DND-41 (cell line): ENCODE data around the gene GLRA3.

Experiments used
- ATAC-seq: fragments of 200-7000 bp; cut with Tn5 transposase; 3 replicates; pipeline ENCODE4 v1.9.1; 2021; ENCODE audit warnings: low read depth; ENCODE audit not compliant: insufficient read depth
- DNase-seq: peaks from one replicate; pipeline ENCODE4 v3.0.0-alpha.2; 2020
- H2AFZ ChIP-seq: 2 replicates; pipeline ENCODE4 v1.6.0; 2012; ENCODE audit warnings: low read depth, low read length
- H3K27ac ChIP-seq: 2 replicates; pipeline ENCODE4 v1.5.1; 2012; ENCODE audit warnings: low read length, inconsistent platforms
- H3K27me3 ChIP-seq: fragments of 200-600 bp; sonication (generic); 2 replicates; pipeline ENCODE4 v1.6.0; 2012; ENCODE audit warnings: low read length, mild to moderate bottlenecking, inconsistent platforms; ENCODE audit not compliant: insufficient read depth, poor library complexity
- H3K36me3 ChIP-seq: 2 replicates; pipeline ENCODE4 v1.5.1; 2012; ENCODE audit warnings: low read length, inconsistent platforms; ENCODE audit not compliant: insufficient read depth
- H3K4me1 ChIP-seq: 2 replicates; pipeline ENCODE4 v1.5.1; 2012; ENCODE audit warnings: mild to moderate bottlenecking, low read length; ENCODE audit not compliant: insufficient read depth
- H3K4me2 ChIP-seq: 2 replicates; pipeline ENCODE4 v1.6.0; 2012; ENCODE audit warnings: mild to moderate bottlenecking, moderate library complexity, low read length, inconsistent platforms; ENCODE audit not compliant: insufficient read depth
- H3K4me3 ChIP-seq, 2 experiments: fragments of 200-600 bp in 1 of 2; shearing (Covaris generic) in 1 of 2; 2 replicates each; pipeline ENCODE4 v1.5.1; 2012 to 2016; ENCODE audit warnings: inconsistent platforms in 2 of 2, low read length in 2 of 2, mild to moderate bottlenecking in 2 of 2, low read depth in 1 of 2, moderate library complexity in 1 of 2
- H3K79me2 ChIP-seq: 2 replicates; pipeline ENCODE4 v1.6.0; 2012; ENCODE audit warnings: low read length, inconsistent platforms; ENCODE audit not compliant: insufficient read depth
- H3K9ac ChIP-seq: 2 replicates; pipeline ENCODE4 v1.6.0; 2012; ENCODE audit warnings: low read depth, mild to moderate bottlenecking, inconsistent platforms, low read length, moderate library complexity
- H3K9me3 ChIP-seq: 2 replicates; pipeline ENCODE4 v1.5.1; 2012; ENCODE audit warnings: low read length, moderate library complexity, mild to moderate bottlenecking, inconsistent platforms; ENCODE audit not compliant: insufficient read depth, severe bottlenecking
- H4K20me1 ChIP-seq: 2 replicates; pipeline ENCODE4 v1.6.0; 2012; ENCODE audit warnings: low read length; ENCODE audit not compliant: insufficient read depth
- CTCF ChIP-seq: IDR thresholded peaks from 2 replicates; pipeline ENCODE4 v1.5.1; 2012; ENCODE audit warnings: borderline replicate concordance, low read length, moderate library complexity, mild to moderate bottlenecking; ENCODE audit not compliant: poor library complexity, severe bottlenecking; ENCODE audit errors: extremely low read depth
- EZH2 ChIP-seq: IDR thresholded peaks from 3 replicates; pipeline ENCODE4 v1.6.1; 2012; ENCODE audit warnings: borderline replicate concordance, low read depth, mild to moderate bottlenecking, moderate library complexity, low read length, inconsistent platforms; ENCODE audit not compliant: severe bottlenecking

GLRA3 gene

GRCh38 chr4:174654634-174655033 lies 174.4 kb downstream of the GLRA3 start:
- Histone ChIP-seq H3K4me1 (no peaks in the 10 kb centered on the region), H3K36me3 (no peaks in the 10 kb centered on the region), H3K4me3 (no peak overlapping the region), H3K27ac (no peak overlapping the region), H3K79me2 (no peaks in the 10 kb centered on the region), H2AFZ (no peak overlapping the region), H4K20me1 (no peaks in the 10 kb centered on the region), H3K9ac (no peak overlapping the region), H3K27me3 (peaks cover 2% of the 10 kb centered on the region), H3K4me2 (no peak overlapping the region), H3K9me3 (no peaks in the 10 kb centered on the region)
- DNase-seq, result no peak
- ATAC-seq, result no peak
- no peak for TF ChIP-seq CTCF
- no peak for TF ChIP-seq EZH2

- H3K9me3 ChIP-seq, result no peaks in the 10 kb centered on the region
- no peaks in the 10 kb centered on the region for H3K4me1 ChIP-seq
- no peak overlapping the region for H2AFZ ChIP-seq
- H4K20me1 ChIP-seq, result no peaks in the 10 kb centered on the region
- H3K79me2 ChIP-seq, result no peaks in the 10 kb centered on the region
- no peak for ATAC-seq
- no peaks in the 10 kb centered on the region for H3K36me3 ChIP-seq
- no peak for DNase-seq
- peaks cover 2% of the 10 kb centered on the region for H3K27me3 ChIP-seq
- no peak overlapping the region for H3K9ac ChIP-seq
- TF ChIP-seq EZH2, result no peak
- no peak for TF ChIP-seq CTCF
- H3K4me3 ChIP-seq, result no peak overlapping the region
- no peak overlapping the region for H3K4me2 ChIP-seq
- H3K27ac ChIP-seq, result no peak overlapping the region
These were observed 178.2 kb downstream of the GLRA3 start for GRCh38 chr4:174650711-174651355.

GRCh38 chr4:174648812-174649211 lies 180.2 kb downstream of the GLRA3 start:
- no peaks in the 10 kb centered on the region for H3K9me3 ChIP-seq

More at GRCh38 chr4:174648812-174649211, 180.2 kb downstream of the GLRA3 start:
- H3K9ac ChIP-seq, result no peak overlapping the region
- TF ChIP-seq EZH2 (no peak), CTCF (no peak)
- DNase-seq, result no peak
- no peaks in the 10 kb centered on the region for H4K20me1 ChIP-seq
- H3K4me2 ChIP-seq, result no peak overlapping the region
- H2AFZ ChIP-seq, result no peak overlapping the region
- no peak for ATAC-seq
- H3K4me1 ChIP-seq, result no peaks in the 10 kb centered on the region
- no peak overlapping the region for H3K27ac ChIP-seq
- H3K36me3 ChIP-seq, result no peaks in the 10 kb centered on the region
- H3K27me3 ChIP-seq, result no peaks in the 10 kb centered on the region
- H3K79me2 ChIP-seq, result no peaks in the 10 kb centered on the region
- no peak overlapping the region for H3K4me3 ChIP-seq
